IPS DF 6.9 (cell line): ENCODE data around the gene NTNG2.
"Not testable (repeated sequence)": the region's sequence is repeated elsewhere in the genome, so short reads cannot be mapped to it uniquely, and the experiment has no call there.

Experiments used
- DNase-seq: peaks from one replicate; pipeline ENCODE4 v3.0.0-alpha.2; 2013; ENCODE audit warnings: low read depth, low spot score
- H3K27ac ChIP-seq: one replicate; pipeline ENCODE4 v1.5.1; 2013; ENCODE audit warnings: low read length, control low read depth
- H3K27me3 ChIP-seq: 2 replicates; pipeline ENCODE4 v1.6.1; 2013; ENCODE audit warnings: mild to moderate bottlenecking, low read length; ENCODE audit not compliant: control insufficient read depth, insufficient read depth
- H3K36me3 ChIP-seq: 2 replicates; pipeline ENCODE4 v1.6.1; 2013; ENCODE audit warnings: low read length; ENCODE audit not compliant: control insufficient read depth, insufficient read depth
- H3K4me1 ChIP-seq: 2 replicates; pipeline ENCODE4 v1.6.1; 2013; ENCODE audit warnings: low read length; ENCODE audit not compliant: control insufficient read depth, insufficient read depth
- H3K4me3 ChIP-seq: 2 replicates; pipeline ENCODE4 v1.5.1; 2013; ENCODE audit warnings: mild to moderate bottlenecking, low read length
- H3K9me3 ChIP-seq: 2 replicates; pipeline ENCODE4 v1.6.1; 2013; ENCODE audit warnings: low read length, inconsistent platforms; ENCODE audit not compliant: control insufficient read depth, insufficient read depth
- WGBS: extraction: QIAGEN DNeasy Blood & Tissue Kit; methylation state at CpG from one replicate; pipeline ENCODE4 v1.1.7; 2013; ENCODE audit warnings: mixed read lengths, missing lambda C conversion rate; ENCODE audit not compliant: insufficient read length, insufficient coverage; 5-methylcytosine and 5-hydroxymethylcytosine counted together

Gene NTNG2

DNA sequence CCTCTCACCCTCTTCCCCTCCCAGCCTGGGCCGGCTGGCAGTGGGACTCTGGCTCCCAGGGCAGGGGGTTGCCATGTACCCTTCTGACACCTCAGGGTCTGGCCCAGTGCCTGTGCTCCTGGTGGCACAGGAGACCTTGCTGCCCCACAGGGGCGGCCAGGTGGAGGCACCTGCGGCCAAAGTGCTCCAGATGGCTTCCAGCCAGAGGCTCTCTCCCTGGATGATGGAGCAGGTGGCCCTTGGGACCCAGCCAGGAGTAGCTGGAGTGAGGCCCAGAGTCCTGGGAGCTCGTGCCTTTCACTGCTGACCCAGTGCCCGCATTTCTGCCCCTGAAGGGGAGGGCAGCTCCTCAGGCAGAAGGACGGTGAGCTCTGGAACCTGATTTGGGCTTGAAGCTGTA, 87.3 kb downstream of the NTNG2 start:
- no peaks in the 10 kb centered on the region; the same call in 1 of the 2 replicates for H3K4me1 ChIP-seq
- no peaks in the 10 kb centered on the region for H3K27me3 ChIP-seq
- H3K4me3 ChIP-seq = no peak overlapping the region
- no peaks in the 10 kb centered on the region; the same call in 1 of the 2 replicates for H3K9me3 ChIP-seq
- DNase-seq = no peak
- no peak overlapping the region for H3K27ac ChIP-seq
- no peaks in the 10 kb centered on the region for H3K36me3 ChIP-seq
- WGBS = no CpG with 5 or more reads among the region's 6 CpGs

DNA sequence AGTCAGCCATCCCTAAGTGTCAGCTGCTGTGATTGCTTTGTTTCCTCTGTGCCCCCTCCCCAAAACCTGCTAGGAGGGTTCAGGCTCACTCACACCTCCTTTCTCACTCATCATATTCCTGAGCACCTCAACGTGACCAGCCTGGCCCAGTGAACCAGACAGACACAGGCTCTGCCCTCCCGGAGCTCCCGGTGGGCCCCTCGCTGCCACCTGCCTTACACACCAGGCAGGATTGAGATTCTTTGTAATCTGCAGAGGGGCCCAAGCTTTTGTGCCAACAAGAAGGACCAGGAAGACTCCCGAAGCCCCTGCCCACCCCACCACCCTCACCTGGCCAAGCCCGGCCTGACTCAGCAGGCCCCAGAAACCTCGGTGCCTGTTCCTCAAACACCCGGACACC, 87.8 kb downstream of the NTNG2 start:
- Histone ChIP-seq H3K27ac (no peak overlapping the region), H3K4me3 (no peak overlapping the region), H3K4me1 (no peaks in the 10 kb centered on the region; the same call in 1 of the 2 replicates), H3K36me3 (no peaks in the 10 kb centered on the region), H3K27me3 (no peaks in the 10 kb centered on the region), H3K9me3 (no peaks in the 10 kb centered on the region; the same call in 1 of the 2 replicates)
- no peak for DNase-seq
- no CpG with 5 or more reads among the region's 8 CpGs for WGBS

- Histone ChIP-seq H3K36me3 (no peaks in the 10 kb centered on the region), H3K9me3 (no peaks in the 10 kb centered on the region; the same call in 1 of the 2 replicates), H3K27ac (no peak overlapping the region), H3K4me3 (no peak overlapping the region), H3K27me3 (no peaks in the 10 kb centered on the region), H3K4me1 (no peaks in the 10 kb centered on the region; the same call in 1 of the 2 replicates)
- no CpG with 5 or more reads among the region's 20 CpGs for WGBS
- no peak for DNase-seq
These were observed 88.7 kb downstream of the NTNG2 start for GRCh38 chr9:132250324-132251262.

- no peaks in the 10 kb centered on the region for H3K27me3 ChIP-seq
- no CpG with 5 or more reads among the region's 3 CpGs for WGBS
- H3K27ac ChIP-seq = no peak overlapping the region
- H3K4me1 ChIP-seq = no peaks in the 10 kb centered on the region
- H3K36me3 ChIP-seq = peaks cover 7% of the 10 kb centered on the region
- H3K9me3 ChIP-seq = no peaks in the 10 kb centered on the region
- no peak overlapping the region for H3K4me3 ChIP-seq
- DNase-seq = no peak
These were observed 99.0 kb downstream of the NTNG2 start for GRCh38 chr9:132260846-132261245.

- Histone ChIP-seq H3K4me3 (no peak overlapping the region), H3K27ac (no peak overlapping the region), H3K4me1 (no peaks in the 10 kb centered on the region), H3K9me3 (no peaks in the 10 kb centered on the region), H3K27me3 (no peaks in the 10 kb centered on the region), H3K36me3 (peaks cover 7% of the 10 kb centered on the region)
- no CpG with 5 or more reads among the region's 3 CpGs for WGBS
- no peak for DNase-seq
These were observed 104.2 kb downstream of the NTNG2 start for GRCh38 chr9:132266017-132266416.

DNA sequence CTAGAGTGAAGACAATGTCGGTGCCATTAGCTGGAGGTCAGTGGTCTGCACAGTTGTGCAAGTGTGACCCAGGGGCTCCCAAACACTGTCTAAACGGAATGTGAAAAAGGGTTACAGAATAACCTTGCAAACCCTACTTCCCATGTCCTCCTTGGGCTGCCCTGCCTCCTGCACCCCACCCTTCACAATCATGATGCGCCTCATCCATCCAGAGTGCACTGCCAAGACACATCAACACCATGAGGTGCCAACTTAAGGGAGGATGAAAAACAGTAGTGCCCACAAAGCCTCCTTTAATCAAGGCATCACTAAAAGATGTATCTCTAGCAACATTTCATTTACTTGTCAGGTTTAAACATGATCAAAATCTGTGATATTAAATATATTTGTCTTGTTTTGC, 105.8 kb downstream of the NTNG2 start:
- no CpG with 5 or more reads among the region's 3 CpGs for WGBS
- H3K9me3 ChIP-seq = no peaks in the 10 kb centered on the region

DNA sequence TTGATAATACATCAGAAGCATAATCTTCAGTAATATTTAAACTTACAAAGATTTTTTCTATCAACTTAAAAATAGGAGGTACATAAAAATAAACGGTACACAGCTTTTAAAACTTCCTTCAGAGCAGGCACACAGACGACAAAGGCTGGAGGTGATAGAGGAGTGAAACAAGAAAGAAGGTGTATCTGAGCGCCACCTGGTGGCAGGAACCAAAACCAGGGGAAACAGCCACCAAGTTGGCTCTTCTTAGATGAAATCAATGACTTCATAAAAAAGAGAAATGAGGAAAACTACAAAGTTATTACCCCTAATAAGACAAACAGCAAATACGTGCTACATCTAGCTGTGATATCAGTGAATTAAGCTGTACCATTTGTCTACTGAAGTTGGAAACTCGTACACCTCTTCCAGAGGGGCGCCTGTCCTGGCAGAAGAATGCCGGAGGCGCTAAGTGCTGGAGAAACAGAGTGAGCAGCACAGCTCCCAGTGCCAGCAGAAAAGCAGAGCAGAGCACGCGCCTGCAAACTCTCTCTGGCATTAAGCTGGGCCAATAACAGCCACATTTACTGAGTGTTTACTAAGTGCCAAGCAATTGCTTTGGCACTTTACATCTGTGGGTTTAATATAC, 107.0 kb downstream of the NTNG2 start:
- DNase-seq = peak; percentile 64
- H3K27ac ChIP-seq = no peak overlapping the region
- H3K36me3 ChIP-seq = peaks cover 7% of the 10 kb centered on the region
- H3K4me3 ChIP-seq = no peak overlapping the region
- no peaks in the 10 kb centered on the region for H3K27me3 ChIP-seq
- no peaks in the 10 kb centered on the region for H3K4me1 ChIP-seq
- no CpG with 5 or more reads among the region's 10 CpGs for WGBS
- H3K9me3 ChIP-seq = no peaks in the 10 kb centered on the region

More for the DNA sequence above, 105.8 kb downstream of the NTNG2 start:
- Histone ChIP-seq H3K27me3 (no peaks in the 10 kb centered on the region), H3K4me1 (no peaks in the 10 kb centered on the region), H3K36me3 (peaks cover 7% of the 10 kb centered on the region), H3K27ac (no peak overlapping the region), H3K4me3 (no peak overlapping the region)
- no peak for DNase-seq

- not testable (repeated sequence) for H3K27me3 ChIP-seq, H3K9me3 ChIP-seq, DNase-seq, H3K4me3 ChIP-seq, H3K27ac ChIP-seq, H3K36me3 ChIP-seq, H3K4me1 ChIP-seq
- no CpG with 5 or more reads among the region's 16 CpGs for WGBS
These were observed 108.1 kb downstream of the NTNG2 start for GRCh38 chr9:132269704-132270516.

GRCh38 chr9:132274861-132275260, 113.0 kb downstream of the NTNG2 start:
- no peaks in the 10 kb centered on the region for H3K4me1 ChIP-seq
- no peaks in the 10 kb centered on the region for H3K9me3 ChIP-seq
- no peaks in the 10 kb centered on the region for H3K27me3 ChIP-seq
- peaks cover 19% of the 10 kb centered on the region for H3K36me3 ChIP-seq
- H3K27ac ChIP-seq = no peak overlapping the region
- WGBS = no CpG with 5 or more reads among the region's 2 CpGs
- no peak for DNase-seq
- H3K4me3 ChIP-seq = no peak overlapping the region

- H3K27me3 ChIP-seq = no peaks in the 10 kb centered on the region
- peaks cover 19% of the 10 kb centered on the region; the same call in 1 of the 2 replicates for H3K36me3 ChIP-seq
- no peak for DNase-seq
- no peak overlapping the region for H3K4me3 ChIP-seq
- no CpG with 5 or more reads among the region's 4 CpGs for WGBS
- H3K27ac ChIP-seq = no peak overlapping the region
- H3K4me1 ChIP-seq = no peaks in the 10 kb centered on the region
- H3K9me3 ChIP-seq = no peaks in the 10 kb centered on the region
These were observed 121.3 kb downstream of the NTNG2 start for GRCh38 chr9:132283165-132283564.
